AG10803 (cell line): ENCODE measurements around the gene SH3RF3.

Experiments
- DNase-seq: peaks from one replicate; pipeline ENCODE4 v3.0.0; 2010; ENCODE audit warnings: low read depth
- H3K4me3 ChIP-seq: 2 replicates; pipeline ENCODE4 v1.5.1; 2011; ENCODE audit warnings: mild to moderate bottlenecking, low read length, control low read depth
- TF ChIP-seq, protein P1 (sequence below): conservative IDR thresholded peaks from 2 replicates; pipeline ENCODE4 v1.5.1; 2011; ENCODE audit warnings: mild to moderate bottlenecking, low read length, control low read depth, inconsistent platforms

Gene SH3RF3

DNA sequence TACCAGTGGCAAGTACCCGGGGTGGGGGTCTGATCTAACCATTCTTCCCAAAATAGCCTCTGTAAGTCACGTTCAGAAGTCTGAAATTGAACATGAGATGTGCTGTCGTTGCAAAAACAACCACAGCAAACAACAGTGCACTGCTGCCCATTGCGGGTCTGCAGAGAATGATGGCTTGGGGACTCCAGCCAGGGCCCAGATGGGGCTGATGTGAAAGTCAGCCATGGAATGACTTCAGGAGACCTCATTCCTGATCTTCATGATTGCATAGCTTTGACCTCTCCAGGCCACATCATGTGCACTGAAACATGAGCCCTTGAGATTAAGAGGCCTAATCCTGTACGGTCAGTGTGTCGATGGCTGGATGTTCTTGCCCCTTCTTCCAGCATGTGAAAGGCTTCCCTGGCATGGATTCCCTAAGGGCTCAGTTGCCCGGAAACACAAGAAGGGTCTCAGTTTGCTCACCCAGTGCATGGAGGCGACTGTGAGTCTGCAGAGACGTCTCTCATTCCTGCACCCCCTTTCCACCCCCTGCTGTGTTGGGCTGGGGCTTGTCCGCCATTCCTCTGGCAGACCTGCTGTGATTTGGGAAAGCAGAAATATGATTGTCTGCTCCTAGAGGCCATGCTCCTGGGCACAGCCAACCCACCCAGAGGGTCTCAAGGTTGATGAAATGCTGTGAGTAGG, 293.2 kb downstream of the SH3RF3 start:
- TF ChIP-seq, protein P1, sequence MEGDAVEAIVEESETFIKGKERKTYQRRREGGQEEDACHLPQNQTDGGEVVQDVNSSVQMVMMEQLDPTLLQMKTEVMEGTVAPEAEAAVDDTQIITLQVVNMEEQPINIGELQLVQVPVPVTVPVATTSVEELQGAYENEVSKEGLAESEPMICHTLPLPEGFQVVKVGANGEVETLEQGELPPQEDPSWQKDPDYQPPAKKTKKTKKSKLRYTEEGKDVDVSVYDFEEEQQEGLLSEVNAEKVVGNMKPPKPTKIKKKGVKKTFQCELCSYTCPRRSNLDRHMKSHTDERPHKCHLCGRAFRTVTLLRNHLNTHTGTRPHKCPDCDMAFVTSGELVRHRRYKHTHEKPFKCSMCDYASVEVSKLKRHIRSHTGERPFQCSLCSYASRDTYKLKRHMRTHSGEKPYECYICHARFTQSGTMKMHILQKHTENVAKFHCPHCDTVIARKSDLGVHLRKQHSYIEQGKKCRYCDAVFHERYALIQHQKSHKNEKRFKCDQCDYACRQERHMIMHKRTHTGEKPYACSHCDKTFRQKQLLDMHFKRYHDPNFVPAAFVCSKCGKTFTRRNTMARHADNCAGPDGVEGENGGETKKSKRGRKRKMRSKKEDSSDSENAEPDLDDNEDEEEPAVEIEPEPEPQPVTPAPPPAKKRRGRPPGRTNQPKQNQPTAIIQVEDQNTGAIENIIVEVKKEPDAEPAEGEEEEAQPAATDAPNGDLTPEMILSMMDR = no peak
- no peak for DNase-seq
- H3K4me3 ChIP-seq = no peak overlapping the region

- DNase-seq = no peak
- no peak overlapping the region for H3K4me3 ChIP-seq
- TF ChIP-seq, protein P1 = no peak
These were observed 293.9 kb downstream of the SH3RF3 start for GRCh38 chr2:109422758-109423500.

DNA sequence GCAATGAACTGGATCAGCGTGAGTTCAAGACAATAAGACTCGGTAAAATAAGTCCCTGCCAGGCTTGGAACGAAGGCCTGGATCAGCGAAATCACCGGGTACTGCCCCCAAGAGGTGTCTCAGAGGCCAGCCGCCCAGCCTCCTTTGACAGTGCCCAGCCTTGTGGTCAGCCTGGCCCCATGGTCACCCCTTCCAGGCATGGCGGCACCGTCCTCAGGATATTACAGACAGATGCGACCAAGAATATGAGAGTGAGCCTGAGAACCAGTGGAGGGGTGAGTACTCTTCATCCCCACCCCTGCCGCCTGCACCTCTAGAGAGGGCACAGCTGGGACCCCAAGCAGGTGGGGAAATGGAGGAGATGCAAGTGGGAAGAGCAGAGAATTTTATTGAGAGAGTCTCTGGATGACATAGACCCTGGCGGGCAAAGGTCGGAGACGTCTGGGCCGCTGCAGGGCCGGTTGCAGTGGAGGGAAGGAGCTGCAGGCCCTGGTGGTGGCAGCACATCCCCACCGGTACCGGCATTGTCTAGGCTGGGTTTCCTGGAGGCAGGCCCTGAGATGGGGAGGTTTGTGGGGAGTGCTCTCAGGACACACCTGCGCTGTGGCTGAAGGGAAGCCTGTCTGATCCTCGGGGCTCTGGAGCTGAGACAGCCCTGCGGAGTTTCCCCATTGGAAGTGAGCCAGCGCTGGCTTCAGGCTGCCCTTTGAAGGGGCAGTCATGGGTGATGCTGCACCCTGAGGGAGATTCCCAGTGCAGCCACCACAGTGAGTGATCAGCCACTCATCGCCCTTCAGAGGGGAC, 294.8 kb downstream of the SH3RF3 start:
- no peak for DNase-seq
- H3K4me3 ChIP-seq = no peak overlapping the region
- TF ChIP-seq, protein P1 = no peak

GRCh38 chr2:109425411-109425810, 296.4 kb downstream of the SH3RF3 start:
- DNase-seq = no peak
- H3K4me3 ChIP-seq = no peak overlapping the region
- TF ChIP-seq, protein P1 = no peak

GRCh38 chr2:109427661-109428091, 298.7 kb downstream of the SH3RF3 start:
- H3K4me3 ChIP-seq = no peak overlapping the region
- TF ChIP-seq, protein P1 = no peak
- DNase-seq = no peak

GRCh38 chr2:109428281-109428680, 299.3 kb downstream of the SH3RF3 start:
- no peak overlapping the region for H3K4me3 ChIP-seq
- DNase-seq = no peak
- TF ChIP-seq, protein P1 = no peak
